Small intestine (tissue), 7 donors: ENCODE results near the gene SPDYC. TPM values are rescaled to one million over a fixed set of nuclear protein-coding genes. Genes with fewer than 3 reads are reported as not detected.

ENCODE experiments used
- DNase-seq, 2 donors: peaks; one replicate each; pipeline versions ENCODE4 v3.0.0 to v3.0.0-alpha.2; 2013
- FAIRE-seq: peaks from 2 replicates; lab custom pipeline; 2012; peaks lifted over from hg19 to GRCh38; lab: Jason Lieb, UNC
- H3K27ac ChIP-seq, 3 donors: one replicate each; pipeline ENCODE4 v1.5.1; 2013; ENCODE audit warnings: low read length in 2 of 3, mild to moderate bottlenecking in 2 of 3, control low read depth in 1 of 3, inconsistent platforms in 1 of 3, low read depth in 1 of 3, moderate library complexity in 1 of 3
- H3K27me3 ChIP-seq, 3 donors: one replicate each; pipeline ENCODE4 v1.6.1; 2013; ENCODE audit warnings: low read length in 3 of 3, inconsistent platforms in 1 of 3; ENCODE audit not compliant: control insufficient read depth in 3 of 3, insufficient read depth in 3 of 3
- H3K36me3 ChIP-seq, 3 donors: one replicate each; pipeline ENCODE4 v1.6.1; 2013; ENCODE audit warnings: low read length in 3 of 3, inconsistent platforms in 1 of 3, low read depth in 1 of 3, mild to moderate bottlenecking in 1 of 3, moderate library complexity in 1 of 3; ENCODE audit not compliant: control insufficient read depth in 3 of 3, insufficient read depth in 2 of 3
- H3K4me1 ChIP-seq, 3 donors: one replicate each; pipeline ENCODE4 v1.6.1; 2013; ENCODE audit warnings: low read length in 2 of 3, inconsistent platforms in 1 of 3, low read depth in 1 of 3, mild to moderate bottlenecking in 1 of 3, moderate library complexity in 1 of 3; ENCODE audit not compliant: control insufficient read depth in 3 of 3, insufficient read depth in 2 of 3
- H3K4me3 ChIP-seq, 3 donors: one replicate each; pipeline ENCODE4 v1.5.1; 2013; ENCODE audit warnings: low read length in 3 of 3, control low read depth in 1 of 3, inconsistent platforms in 1 of 3, low read depth in 1 of 3, mild to moderate bottlenecking in 1 of 3, moderate library complexity in 1 of 3
- H3K9me3 ChIP-seq, 2 donors: one replicate each; pipeline ENCODE4 v1.6.1; 2013; ENCODE audit warnings: low read depth in 1 of 2, low read length in 1 of 2; ENCODE audit not compliant: control insufficient read depth in 2 of 2, insufficient read depth in 1 of 2
- WGBS, 3 donors: extraction: QIAGEN DNeasy Blood & Tissue Kit; methylation state at CpG; one replicate each; pipeline ENCODE4 v1.1.7; 2013; 5-methylcytosine and 5-hydroxymethylcytosine counted together
- polyA plus RNA-seq, 4 donors: library from polyadenylated mRNA; stranded (reverse) in 3 of 4; unstranded in 1 of 4; fragments of 200-250 nt in 3 of 4; fragments of 120-200 nt in 1 of 4; gene quantifications; one replicate each; pipeline versions ENCODE4 v1.2.1 to v1.2.3, GENCODE V29; 2013
- donor health status: healthy with polysubstance abuse.
- donor health status: control.
- donor health status: control.
- donor health status: Bipolar disorder and iron deficiency.
- donor health status: healthy.

Gene SPDYC
- polyA plus RNA-seq, 4 donors: 0.13 TPM; not detected in 3

- FAIRE-seq (no peak), DNase-seq (no peak)
- H3K27ac ChIP-seq: no peak overlapping the region
- WGBS, 3 donors: 90 to 97% (median 95%) methylated on average over 2 of the region's 2 CpGs
- no peaks in the 10 kb centered on the region for H3K27me3 ChIP-seq
- H3K4me1 ChIP-seq: peaks cover 0 to 23% (median 7%) of the 10 kb centered on the region in 3 donors
- H3K36me3 ChIP-seq: peaks cover 11 to 70% (median 13%) of the 10 kb centered on the region in 3 donors
- H3K4me3 ChIP-seq: no peak overlapping the region
- no peaks in the 10 kb centered on the region for H3K9me3 ChIP-seq
Observed at GRCh38 chr11:65185171-65185570, 15.1 kb downstream of the SPDYC start.

- DNase-seq: no peak
- H3K4me1 ChIP-seq: peaks cover 0 to 18% (median 3%) of the 10 kb centered on the region in 3 donors
- FAIRE-seq: no peak
- no peaks in the 10 kb centered on the region for H3K27me3 ChIP-seq
- H3K27ac ChIP-seq: no peak overlapping the region
- WGBS, 3 donors: 85 to 91% (median 89%) methylated on average over 18 of the region's 18 CpGs
- peaks cover 12 to 76% (median 19%) of the 10 kb centered on the region in 3 donors for H3K36me3 ChIP-seq
- no peak overlapping the region for H3K4me3 ChIP-seq
- no peaks in the 10 kb centered on the region for H3K9me3 ChIP-seq
Observed at GRCh38 chr11:65185869-65186341, 15.9 kb downstream of the SPDYC start.

DNA sequence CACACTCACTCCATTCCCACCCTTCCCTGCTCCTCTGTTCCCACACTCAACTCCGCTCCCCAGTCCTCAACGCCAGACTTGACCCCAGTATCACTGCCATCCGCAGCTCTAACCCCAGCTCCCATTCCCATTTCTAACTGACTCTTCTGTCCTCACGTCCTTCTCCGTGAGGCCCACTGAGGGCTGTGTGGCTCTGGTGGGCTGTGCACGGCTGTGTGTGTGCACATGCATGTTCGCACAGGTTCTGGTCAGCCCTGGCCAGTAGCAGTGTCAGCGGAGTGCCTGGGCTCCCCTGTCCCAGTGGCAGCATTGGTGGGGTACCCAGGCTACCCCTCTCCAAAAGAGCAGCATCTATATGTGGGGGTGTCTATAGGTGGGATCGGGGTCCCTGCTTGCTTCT is 16.7 kb downstream of the SPDYC start:
- Histone ChIP-seq H3K9me3 (no peaks in the 10 kb centered on the region), H3K27me3 (no peaks in the 10 kb centered on the region), H3K4me3 (no peak overlapping the region), H3K36me3 (peaks cover 13 to 80% (median 19%) of the 10 kb centered on the region in 3 donors), H3K27ac (no peak overlapping the region), H3K4me1 (peaks cover 0 to 18% (median 3%) of the 10 kb centered on the region in 3 donors)
- no peak for FAIRE-seq
- WGBS, 3 donors: 91 to 99% (median 95%) methylated on average over 9 of the region's 9 CpGs
- DNase-seq: no peak

GRCh38 chr11:65187146-65187675 is 17.2 kb downstream of the SPDYC start:
- Histone ChIP-seq H3K27ac (no peak overlapping the region), H3K4me1 (peaks cover 0 to 18% (median 3%) of the 10 kb centered on the region in 3 donors), H3K9me3 (no peaks in the 10 kb centered on the region), H3K36me3 (peaks cover 13 to 82% (median 19%) of the 10 kb centered on the region in 3 donors), H3K4me3 (no peak overlapping the region), H3K27me3 (no peaks in the 10 kb centered on the region)
- peak in 1 of 2 donors; percentile 67 for DNase-seq
- no peak for FAIRE-seq
- 73 to 89% (median 80%) methylated on average over 6 of the region's 6 CpGs for WGBS, 3 donors

- no peak overlapping the region for H3K27ac ChIP-seq
- H3K4me3 ChIP-seq: no peak overlapping the region
- FAIRE-seq (no peak), DNase-seq (no peak)
- H3K4me1 ChIP-seq: peaks cover 0 to 11% (median 0%) of the 10 kb centered on the region in 3 donors
- no peaks in the 10 kb centered on the region for H3K27me3 ChIP-seq
- peaks cover 13 to 82% (median 19%) of the 10 kb centered on the region in 3 donors for H3K36me3 ChIP-seq
- 94 to 98% (median 95%) methylated on average over 20 of the region's 20 CpGs for WGBS, 3 donors
- no peaks in the 10 kb centered on the region for H3K9me3 ChIP-seq
Observed at GRCh38 chr11:65187971-65188461, 18.0 kb downstream of the SPDYC start.

GRCh38 chr11:65188486-65188885 is 18.5 kb downstream of the SPDYC start:
- FAIRE-seq (no peak), DNase-seq (no peak)
- peaks cover 0 to 7% (median 0%) of the 10 kb centered on the region in 3 donors for H3K4me1 ChIP-seq
- WGBS, 3 donors: 95 to 97% (median 97%) methylated on average over 18 of the region's 18 CpGs
- no peak overlapping the region for H3K27ac ChIP-seq
- H3K9me3 ChIP-seq: no peaks in the 10 kb centered on the region
- H3K4me3 ChIP-seq: no peak overlapping the region
- H3K27me3 ChIP-seq: no peaks in the 10 kb centered on the region
- peaks cover 13 to 82% (median 19%) of the 10 kb centered on the region in 3 donors for H3K36me3 ChIP-seq

DNA sequence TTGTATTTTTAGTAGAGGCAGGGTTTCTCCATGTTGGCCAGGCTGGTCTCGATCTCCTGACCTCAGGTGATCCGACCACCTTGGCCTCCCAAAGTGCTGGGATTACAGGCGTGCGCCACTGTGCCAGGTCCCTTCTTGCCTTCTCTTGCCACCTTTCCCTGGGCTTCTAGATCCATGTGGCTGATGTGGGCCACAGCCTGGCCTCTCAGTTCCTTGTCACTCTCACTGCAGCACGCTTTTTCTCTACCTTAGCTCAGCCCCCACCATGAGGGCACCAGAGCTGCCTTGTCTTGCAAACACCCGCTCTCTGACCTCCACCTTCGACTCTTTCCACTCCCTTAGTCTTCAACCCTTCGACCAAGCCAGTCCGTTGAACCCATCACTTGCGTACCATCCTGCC is 19.2 kb downstream of the SPDYC start:
- peaks cover 0 to under 1% (median 0%) of the 10 kb centered on the region in 3 donors for H3K4me1 ChIP-seq
- H3K4me3 ChIP-seq: no peak overlapping the region
- no peak for DNase-seq
- WGBS, 3 donors: 82 to 83% (median 83%) methylated on average over 10 of the region's 10 CpGs
- H3K27me3 ChIP-seq: no peaks in the 10 kb centered on the region
- no peak overlapping the region for H3K27ac ChIP-seq
- H3K9me3 ChIP-seq: no peaks in the 10 kb centered on the region
- H3K36me3 ChIP-seq: peaks cover 13 to 82% (median 19%) of the 10 kb centered on the region in 3 donors
- FAIRE-seq: no peak

GRCh38 chr11:65194564-65194963 is 24.5 kb downstream of the SPDYC start:
- H3K36me3 ChIP-seq: peaks cover 10 to 52% (median 11%) of the 10 kb centered on the region in 3 donors
- DNase-seq: no peak

More at GRCh38 chr11:65194564-65194963, 24.5 kb downstream of the SPDYC start:
- no peak for FAIRE-seq
- 96 to 98% (median 97%) methylated on average over 2 of the region's 2 CpGs for WGBS, 3 donors
- H3K9me3 ChIP-seq: no peaks in the 10 kb centered on the region
- H3K27ac ChIP-seq: no peak overlapping the region
- H3K4me3 ChIP-seq: no peak overlapping the region
- no peaks in the 10 kb centered on the region for H3K27me3 ChIP-seq
- no peaks in the 10 kb centered on the region for H3K4me1 ChIP-seq
